ENCODE measurements around the gene COBLL1.
"Not testable (repeated sequence)": the region's sequence is repeated elsewhere in the genome, so short reads cannot be mapped to it uniquely, and the experiment has no call there.

Gene COBLL1

GRCh38 chr2:164868563-164869419 lies 27.2 kb upstream of the COBLL1 start:
- no peak for TF ChIP-seq CTCF (conservative IDR thresholded peaks at IDR 0.05)
- peak overlapping the region; percentile 68 for H3K27ac ChIP-seq

GRCh38 chr2:164867779-164868397 lies 26.3 kb upstream of the COBLL1 start:
- peak overlapping the region; percentile 68 for H3K27ac ChIP-seq
- TF ChIP-seq CTCF (conservative IDR thresholded peaks at IDR 0.05) = no peak

GRCh38 chr2:164866381-164866780 lies 24.8 kb upstream of the COBLL1 start:
- H3K27ac ChIP-seq = not testable (repeated sequence)

GRCh38 chr2:164860694-164861042 lies 19.0 kb upstream of the COBLL1 start:
- no peak overlapping the region for H3K27ac ChIP-seq
- no peak for TF ChIP-seq CTCF (conservative IDR thresholded peaks at IDR 0.05)

GRCh38 chr2:164859906-164860693 lies 18.5 kb upstream of the COBLL1 start:
- H3K27ac ChIP-seq = not testable (repeated sequence)

- TF ChIP-seq CTCF (conservative IDR thresholded peaks at IDR 0.05) = no peak
- no peak overlapping the region for H3K27ac ChIP-seq
Measured at GRCh38 chr2:164859251-164859818, 17.7 kb upstream of the COBLL1 start.

- TF ChIP-seq CTCF (conservative IDR thresholded peaks at IDR 0.05) = no peak
- no peak overlapping the region for H3K27ac ChIP-seq
Measured at GRCh38 chr2:164852086-164852485, 10.5 kb upstream of the COBLL1 start.

- H3K27ac ChIP-seq = peak overlapping the region; percentile 39; the same call in 1 of the 2 replicates
Measured at GRCh38 chr2:164850235-164850634, 8.6 kb upstream of the COBLL1 start.

More at GRCh38 chr2:164850235-164850634, 8.6 kb upstream of the COBLL1 start:
- no peak for TF ChIP-seq CTCF (conservative IDR thresholded peaks at IDR 0.05)
